NCI-H69 (cell line): ENCODE data around the gene CENPN.

Source experiments
- DNase-seq: peaks from one replicate; lab custom pipeline; 2025; lab: John Stamatoyannopoulos, UW

CENPN gene

GRCh38 chr16:81077076-81077940 is 70.3 kb downstream of the CENPN start, which contains the start of gene C16orf46:
Gene C16orf46, minus strand, starts transcription at chr16:81077238. Its CDS starts 13,283 bp downstream, at chr16:81063955.
- DNase-seq: peak; percentile 93

DNA sequence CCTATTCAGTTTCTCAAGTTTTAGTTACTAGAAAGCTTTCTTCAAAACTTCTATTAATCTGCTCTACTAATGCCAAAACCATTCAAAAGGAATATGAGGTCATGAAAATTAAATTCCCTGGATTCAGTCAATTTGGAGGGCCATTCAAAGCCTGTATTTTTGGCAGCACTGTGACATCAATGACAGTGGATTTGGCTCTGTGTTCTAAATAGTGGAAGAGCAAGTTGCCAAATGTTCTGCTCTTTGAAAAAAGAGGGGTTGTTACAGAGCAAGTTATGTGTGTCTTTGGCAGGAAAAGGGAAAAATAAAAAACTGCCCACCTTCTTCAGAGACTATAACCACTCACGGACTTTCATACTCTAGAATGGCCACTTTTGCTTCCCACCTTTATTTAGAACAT is 73.2 kb downstream of the CENPN start:
- DNase-seq: no peak

- DNase-seq: no peak
These were observed 74.0 kb downstream of the CENPN start for GRCh38 chr16:81081014-81081413.
